PFSK-1 (cell line): Measurements from ENCODE around the gene KRT71.

ENCODE experiments used
- FOXP2 ChIP-seq: optimal IDR thresholded peaks from 2 replicates; pipeline ENCODE3; 2011; ENCODE audit warnings: borderline replicate concordance, control low read depth, inconsistent platforms; ENCODE audit not compliant: insufficient read depth; ENCODE audit errors: extremely low read length, extremely low read depth
- POLR2AphosphoS5 ChIP-seq: IDR thresholded peaks from 2 replicates; pipeline ENCODE4 v1.6.1; 2012; ENCODE audit warnings: low read depth, mild to moderate bottlenecking, control low read depth, low read length, moderate library complexity
- REST ChIP-seq, 2 experiments: IDR thresholded peaks; 2 replicates each; pipeline versions ENCODE4 v1.6.1 to v1.8.0; 2011 to 2012; ENCODE audit warnings: low read depth in 2 of 2, low read length in 2 of 2, control low read depth in 1 of 2, inconsistent platforms in 1 of 2, mild to moderate bottlenecking in 1 of 2, moderate library complexity in 1 of 2; ENCODE audit not compliant: insufficient read depth in 1 of 2
- SIN3A ChIP-seq: IDR thresholded peaks from 2 replicates; pipeline ENCODE4 v1.6.1; 2012; ENCODE audit warnings: mild to moderate bottlenecking, low read length, moderate library complexity, borderline replicate concordance; ENCODE audit not compliant: insufficient read depth
- TAF1 ChIP-seq: IDR thresholded peaks from 2 replicates; pipeline ENCODE4 v1.6.1; 2012; ENCODE audit warnings: low read length, control low read depth, borderline replicate concordance; ENCODE audit not compliant: insufficient read depth

GRCh38 chr12:52518574-52519386 lies 34.2 kb downstream of the KRT71 start:
- TF ChIP-seq REST (IDR thresholded peaks at IDR 0.05; ENCODE audit: insufficient read depth in 1 of 2, low read depth in 2 of 2, low read length in 2 of 2) (no peak), POLR2AphosphoS5 (no peak), TAF1 (no peak), SIN3A (no peak), FOXP2 (no peak)
